ENCODE data around the gene DENND1A.

The DENND1A gene

DNA sequence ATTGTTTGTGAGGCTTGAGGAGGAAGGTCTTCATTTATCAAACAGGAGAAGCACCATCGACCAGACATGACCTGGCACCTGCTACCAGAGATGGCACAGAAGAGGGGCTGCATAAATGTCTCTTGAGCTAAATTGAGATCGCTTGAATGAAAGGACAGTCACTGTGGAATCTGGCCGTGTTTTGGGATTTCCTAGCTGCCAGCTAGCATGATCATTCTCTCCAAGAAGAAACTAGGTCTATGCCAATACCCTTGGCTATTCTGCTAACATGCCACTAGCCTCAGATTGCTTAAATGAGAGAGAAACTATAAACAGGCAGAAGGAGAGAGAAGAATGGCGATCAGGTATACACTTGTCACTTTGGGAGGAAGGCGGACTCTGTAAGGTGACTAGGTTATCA lies 324.6 kb downstream of the DENND1A start:
- Histone ChIP-seq H3K4me3 (ENCODE audit: low read length, poor library complexity, severe bottlenecking) (no peak overlapping the region), H4K20me1 (ENCODE audit: insufficient read depth, low read length, poor library complexity, severe bottlenecking) (no peaks in the 10 kb centered on the region), H3K27me3 (ENCODE audit: insufficient read depth, low read length, poor library complexity, severe bottlenecking) (no peaks in the 10 kb centered on the region)

DNA sequence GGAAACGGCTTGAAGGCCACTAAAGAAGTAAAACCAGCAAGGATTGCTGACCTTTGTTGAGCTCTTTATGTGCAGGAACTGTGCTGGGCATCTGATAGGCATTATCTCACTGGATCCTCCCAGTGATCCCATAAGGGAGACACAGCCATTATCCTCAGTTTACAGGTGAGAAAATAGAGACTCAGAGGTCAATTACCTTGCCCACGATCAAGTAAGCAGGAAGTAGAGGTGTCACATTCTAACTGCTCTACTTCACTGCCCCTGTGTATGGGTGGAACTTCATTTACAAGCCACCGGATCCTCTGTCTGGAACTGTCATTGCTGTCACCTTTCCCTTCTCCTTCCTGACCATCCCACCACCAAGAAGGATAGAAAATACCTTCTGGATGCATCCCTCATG lies 325.1 kb downstream of the DENND1A start:
- H3K9me3 ChIP-seq (ENCODE audit: insufficient read depth, low read depth, low read length): no peaks in the 10 kb centered on the region
- H2AFZ ChIP-seq (ENCODE audit: low read length): no peak overlapping the region
- H3K79me2 ChIP-seq (ENCODE audit: insufficient read depth, low read length): no peaks in the 10 kb centered on the region
- H3K36me3 ChIP-seq (ENCODE audit: insufficient read depth, low read length): no peaks in the 10 kb centered on the region
- no peaks in the 10 kb centered on the region for H3F3A ChIP-seq (ENCODE audit: low read depth)
- no peak overlapping the region for H3K9ac ChIP-seq (ENCODE audit: low read depth, low read length, poor library complexity, severe bottlenecking)
- H3K4me2 ChIP-seq (ENCODE audit: low read depth, low read length, poor library complexity, severe bottlenecking): no peak overlapping the region
- H3K9me2 ChIP-seq (replicated peaks; ENCODE audit: low read depth, low read length): no peaks in the 10 kb centered on the region
- no peaks in the 10 kb centered on the region for H4K20me1 ChIP-seq (ENCODE audit: insufficient read depth, low read length, poor library complexity, severe bottlenecking)
- H3K4me3 ChIP-seq (ENCODE audit: low read length, poor library complexity, severe bottlenecking): no peak overlapping the region
- no peak for TF ChIP-seq EZH2phosphoT487 (IDR thresholded peaks at IDR 0.05; ENCODE audit: borderline replicate concordance)
- TF ChIP-seq, protein P1, sequence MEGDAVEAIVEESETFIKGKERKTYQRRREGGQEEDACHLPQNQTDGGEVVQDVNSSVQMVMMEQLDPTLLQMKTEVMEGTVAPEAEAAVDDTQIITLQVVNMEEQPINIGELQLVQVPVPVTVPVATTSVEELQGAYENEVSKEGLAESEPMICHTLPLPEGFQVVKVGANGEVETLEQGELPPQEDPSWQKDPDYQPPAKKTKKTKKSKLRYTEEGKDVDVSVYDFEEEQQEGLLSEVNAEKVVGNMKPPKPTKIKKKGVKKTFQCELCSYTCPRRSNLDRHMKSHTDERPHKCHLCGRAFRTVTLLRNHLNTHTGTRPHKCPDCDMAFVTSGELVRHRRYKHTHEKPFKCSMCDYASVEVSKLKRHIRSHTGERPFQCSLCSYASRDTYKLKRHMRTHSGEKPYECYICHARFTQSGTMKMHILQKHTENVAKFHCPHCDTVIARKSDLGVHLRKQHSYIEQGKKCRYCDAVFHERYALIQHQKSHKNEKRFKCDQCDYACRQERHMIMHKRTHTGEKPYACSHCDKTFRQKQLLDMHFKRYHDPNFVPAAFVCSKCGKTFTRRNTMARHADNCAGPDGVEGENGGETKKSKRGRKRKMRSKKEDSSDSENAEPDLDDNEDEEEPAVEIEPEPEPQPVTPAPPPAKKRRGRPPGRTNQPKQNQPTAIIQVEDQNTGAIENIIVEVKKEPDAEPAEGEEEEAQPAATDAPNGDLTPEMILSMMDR (conservative IDR thresholded peaks at IDR 0.05; ENCODE audit: low read length): no peak
- no peaks in the 10 kb centered on the region for H3K4me1 ChIP-seq (ENCODE audit: insufficient read depth, low read length, poor library complexity, severe bottlenecking)
- no peaks in the 10 kb centered on the region for H3K27me3 ChIP-seq (ENCODE audit: insufficient read depth, low read length, poor library complexity, severe bottlenecking)

More for the DNA sequence above, 324.6 kb downstream of the DENND1A start:
- H3K9me3 ChIP-seq (ENCODE audit: insufficient read depth, low read depth, low read length): no peaks in the 10 kb centered on the region
- no peak for TF ChIP-seq EZH2phosphoT487 (IDR thresholded peaks at IDR 0.05; ENCODE audit: borderline replicate concordance)
- TF ChIP-seq, protein P1 (conservative IDR thresholded peaks at IDR 0.05; ENCODE audit: low read length): no peak
- H3K4me1 ChIP-seq (ENCODE audit: insufficient read depth, low read length, poor library complexity, severe bottlenecking): no peaks in the 10 kb centered on the region
- H3K79me2 ChIP-seq (ENCODE audit: insufficient read depth, low read length): no peaks in the 10 kb centered on the region
- H3K9ac ChIP-seq (ENCODE audit: low read depth, low read length, poor library complexity, severe bottlenecking): no peak overlapping the region
- H3K36me3 ChIP-seq (ENCODE audit: insufficient read depth, low read length): no peaks in the 10 kb centered on the region
- no peaks in the 10 kb centered on the region for H3F3A ChIP-seq (ENCODE audit: low read depth)
- H3K9me2 ChIP-seq (replicated peaks; ENCODE audit: low read depth, low read length): no peaks in the 10 kb centered on the region
- no peak overlapping the region for H2AFZ ChIP-seq (ENCODE audit: low read length)
- H3K4me2 ChIP-seq (ENCODE audit: low read depth, low read length, poor library complexity, severe bottlenecking): no peak overlapping the region

DNA sequence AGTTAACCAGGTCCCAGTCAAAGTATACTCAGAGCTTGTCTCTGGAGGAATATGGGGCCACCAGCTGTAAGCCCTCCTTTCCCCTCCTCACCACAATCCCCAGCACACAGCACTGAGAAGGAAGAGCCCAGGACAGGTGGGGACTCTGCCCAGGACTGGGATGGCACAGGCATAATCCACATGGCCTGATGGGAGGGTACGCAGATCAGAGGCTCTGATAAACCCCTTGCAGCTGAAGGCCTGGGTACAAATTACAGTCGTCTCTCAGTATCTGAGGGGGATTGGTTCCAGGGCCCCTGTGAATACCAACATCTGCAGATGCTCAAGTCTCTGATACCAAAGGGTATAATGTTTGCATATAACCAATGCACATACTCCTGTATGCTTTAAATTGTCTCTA lies 328.1 kb downstream of the DENND1A start:
- Histone ChIP-seq H3K9ac (ENCODE audit: low read depth, low read length, poor library complexity, severe bottlenecking) (no peak overlapping the region), H3K4me3 (ENCODE audit: low read length, poor library complexity, severe bottlenecking) (no peak overlapping the region), H3K79me2 (ENCODE audit: insufficient read depth, low read length) (no peaks in the 10 kb centered on the region), H4K20me1 (ENCODE audit: insufficient read depth, low read length, poor library complexity, severe bottlenecking) (no peaks in the 10 kb centered on the region), H3K4me1 (ENCODE audit: insufficient read depth, low read length, poor library complexity, severe bottlenecking) (no peaks in the 10 kb centered on the region), H3K4me2 (ENCODE audit: low read depth, low read length, poor library complexity, severe bottlenecking) (no peak overlapping the region), H3K9me2 (replicated peaks; ENCODE audit: low read depth, low read length) (no peaks in the 10 kb centered on the region), H3K36me3 (ENCODE audit: insufficient read depth, low read length) (no peaks in the 10 kb centered on the region), H2AFZ (ENCODE audit: low read length) (no peak overlapping the region), H3F3A (ENCODE audit: low read depth) (no peaks in the 10 kb centered on the region), H3K27me3 (ENCODE audit: insufficient read depth, low read length, poor library complexity, severe bottlenecking) (no peaks in the 10 kb centered on the region), H3K9me3 (ENCODE audit: insufficient read depth, low read depth, low read length) (no peaks in the 10 kb centered on the region)
- TF ChIP-seq, protein P1 (conservative IDR thresholded peaks at IDR 0.05; ENCODE audit: low read length): no peak
- no peak for TF ChIP-seq EZH2phosphoT487 (IDR thresholded peaks at IDR 0.05; ENCODE audit: borderline replicate concordance)
